Smooth muscle cell (in vitro differentiated cells): ENCODE data around the gene ZFYVE26. TPM values are rescaled to one million over a fixed set of nuclear protein-coding genes. Genes with fewer than 3 reads are reported as not detected.

Experiments used
- DNase-seq: peaks from one replicate; lab custom pipeline; 2025; ENCODE audit not compliant: unreplicated experiment; lab: John Stamatoyannopoulos, UW
- H2AFZ ChIP-seq: fragments of 200-600 bp; sonication (generic); 2 replicates; pipeline ENCODE4 v1.6.0; 2016; ENCODE audit warnings: antibody characterized with exemption, low read depth, mild to moderate bottlenecking
- H3F3A ChIP-seq: fragments of 200-600 bp; sonication (generic); 2 replicates; pipeline ENCODE4 v1.6.0; 2017; ENCODE audit warnings: antibody characterized with exemption, low read depth
- H3K27ac ChIP-seq: fragments of 200-600 bp; sonication (generic); 2 replicates; pipeline ENCODE4 v1.5.1; 2016; ENCODE audit warnings: low read depth, mild to moderate bottlenecking
- H3K27me3 ChIP-seq: fragments of 200-600 bp; sonication (generic); 2 replicates; pipeline ENCODE4 v1.6.1; 2016; ENCODE audit warnings: low read depth, mild to moderate bottlenecking
- H3K36me3 ChIP-seq: fragments of 200-600 bp; sonication (generic); 2 replicates; pipeline ENCODE4 v1.5.1; 2016; ENCODE audit warnings: low read depth
- H3K4me1 ChIP-seq: fragments of 200-600 bp; sonication (generic); 2 replicates; pipeline ENCODE4 v1.5.1; 2016; ENCODE audit warnings: low read depth
- H3K4me2 ChIP-seq: fragments of 200-600 bp; sonication (generic); 2 replicates; pipeline ENCODE4 v1.6.0; 2016; ENCODE audit warnings: mild to moderate bottlenecking
- H3K4me3 ChIP-seq: fragments of 200-600 bp; sonication (generic); 2 replicates; pipeline ENCODE4 v1.5.1; 2016; ENCODE audit warnings: mild to moderate bottlenecking
- H3K79me2 ChIP-seq: fragments of 200-600 bp; sonication (generic); 2 replicates; pipeline ENCODE4 v1.6.0; 2016; ENCODE audit warnings: low read depth, mild to moderate bottlenecking
- H3K9ac ChIP-seq: fragments of 200-600 bp; sonication (generic); 2 replicates; pipeline ENCODE4 v1.6.0; 2016; ENCODE audit warnings: low read depth
- H3K9me3 ChIP-seq: fragments of 200-600 bp; sonication (generic); replicated peaks from 2 replicates; pipeline ENCODE4 v1.5.1; 2016; ENCODE audit warnings: low read depth
- H4K20me1 ChIP-seq: fragments of 200-600 bp; sonication (generic); 2 replicates; pipeline ENCODE4 v1.6.0; 2016; ENCODE audit warnings: low read depth
- CTCF ChIP-seq: fragments of 200-600 bp; sonication (generic); IDR thresholded peaks from 2 replicates; pipeline ENCODE4 v1.5.1; 2017; ENCODE audit warnings: borderline replicate concordance, mild to moderate bottlenecking, antibody characterized with exemption; ENCODE audit not compliant: insufficient read depth, poor library complexity, severe bottlenecking
- WGBS: methylation state at CpG from one replicate; pipeline ENCODE4 v1.1.7; 2016; ENCODE audit warnings: low lambda C conversion rate; 5-methylcytosine and 5-hydroxymethylcytosine counted together
- polyA plus RNA-seq: library from polyadenylated mRNA; unstranded; fragments of >200 nt; fragmentation: Nextera tagmentation; extraction: Ambion mirVana; gene quantifications from 2 replicates; pipeline ENCODE4 v1.2.1, GENCODE V29; 2016
- total RNA-seq: library from RNA; depleted of rRNA; stranded (reverse); fragments of >200 nt; gene quantifications from 2 replicates; pipeline ENCODE4 v1.2.3, GENCODE V29; 2014

Gene ZFYVE26
- 22.3 and 42.7 TPM in 2 replicates for total RNA-seq
- 4.5 and 5.5 TPM in 2 replicates for polyA plus RNA-seq

GRCh38 chr14:67816326-67817002 lies at the start of gene ZFYVE26:
TSS of gene ZFYVE26 (minus strand) at chr14:67816590. CDS start at chr14:67815963, 627 bp downstream.
- Histone ChIP-seq H3K9me3 (no peaks in the 10 kb centered on the region), H3K79me2 (peaks cover 12% of the 10 kb centered on the region), H3K4me1 (peaks cover 16% of the 10 kb centered on the region), H3K4me2 (peak within 1 kb of the TSS; percentile 91), H3K27ac (peak within 1 kb of the TSS; percentile 73), H3K27me3 (no peaks in the 10 kb centered on the region), H3K36me3 (no peaks in the 10 kb centered on the region), H3K4me3 (peak within 1 kb of the TSS; percentile 84), H2AFZ (peak within 1 kb of the TSS; percentile 95), H3K9ac (peak within 1 kb of the TSS; percentile 86), H4K20me1 (no peaks in the 10 kb centered on the region), H3F3A (no peaks in the 10 kb centered on the region)
- DNase-seq: peak; percentile 52
- 3% methylated on average over 26 of the region's 26 CpGs for WGBS
- no peak for TF ChIP-seq CTCF

DNA sequence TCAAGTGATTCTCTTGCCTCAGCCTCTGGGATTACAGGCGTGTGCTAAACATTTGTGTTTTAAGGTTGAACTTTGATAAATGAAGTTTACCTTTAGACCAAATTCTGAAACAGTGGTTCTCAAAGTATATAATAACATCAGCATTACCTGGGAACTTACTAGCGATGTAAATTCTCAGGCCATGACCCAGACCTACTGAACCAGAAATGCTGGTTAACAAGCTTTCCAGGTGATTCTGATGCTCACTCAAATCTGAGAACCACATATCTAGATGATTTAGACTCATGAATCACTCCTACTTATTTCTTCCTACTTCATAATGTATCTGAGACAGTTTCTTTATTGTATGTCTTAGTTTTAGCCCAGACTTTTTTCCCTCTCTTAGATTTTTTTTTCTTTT lies 46.8 kb upstream of the ZFYVE26 start:
- Histone ChIP-seq H3K36me3 (no peaks in the 10 kb centered on the region), H3K27ac (peak overlapping the region; percentile 43), H3K4me1 (no peaks in the 10 kb centered on the region), H3K4me3 (no peak overlapping the region), H3K9me3 (no peaks in the 10 kb centered on the region), H3K4me2 (no peak overlapping the region), H3K79me2 (no peaks in the 10 kb centered on the region), H2AFZ (no peak overlapping the region), H3K9ac (no peak overlapping the region), H4K20me1 (no peaks in the 10 kb centered on the region), H3F3A (no peaks in the 10 kb centered on the region), H3K27me3 (no peaks in the 10 kb centered on the region)
- TF ChIP-seq CTCF: no peak
- WGBS: 84% methylated on average over 2 of the region's 2 CpGs
- no peak for DNase-seq

GRCh38 chr14:67859169-67859749 lies 42.9 kb upstream of the ZFYVE26 start:
- WGBS: 100% methylated on average over 1 of the region's 1 CpG
- Histone ChIP-seq H3K9ac (no peak overlapping the region), H3K4me1 (no peaks in the 10 kb centered on the region), H3K4me3 (no peak overlapping the region), H3K9me3 (no peaks in the 10 kb centered on the region), H3F3A (no peaks in the 10 kb centered on the region), H2AFZ (no peak overlapping the region), H4K20me1 (no peaks in the 10 kb centered on the region), H3K27ac (no peak overlapping the region), H3K36me3 (no peaks in the 10 kb centered on the region), H3K4me2 (no peak overlapping the region), H3K79me2 (no peaks in the 10 kb centered on the region), H3K27me3 (no peaks in the 10 kb centered on the region)
- DNase-seq: no peak
- TF ChIP-seq CTCF: no peak

DNA sequence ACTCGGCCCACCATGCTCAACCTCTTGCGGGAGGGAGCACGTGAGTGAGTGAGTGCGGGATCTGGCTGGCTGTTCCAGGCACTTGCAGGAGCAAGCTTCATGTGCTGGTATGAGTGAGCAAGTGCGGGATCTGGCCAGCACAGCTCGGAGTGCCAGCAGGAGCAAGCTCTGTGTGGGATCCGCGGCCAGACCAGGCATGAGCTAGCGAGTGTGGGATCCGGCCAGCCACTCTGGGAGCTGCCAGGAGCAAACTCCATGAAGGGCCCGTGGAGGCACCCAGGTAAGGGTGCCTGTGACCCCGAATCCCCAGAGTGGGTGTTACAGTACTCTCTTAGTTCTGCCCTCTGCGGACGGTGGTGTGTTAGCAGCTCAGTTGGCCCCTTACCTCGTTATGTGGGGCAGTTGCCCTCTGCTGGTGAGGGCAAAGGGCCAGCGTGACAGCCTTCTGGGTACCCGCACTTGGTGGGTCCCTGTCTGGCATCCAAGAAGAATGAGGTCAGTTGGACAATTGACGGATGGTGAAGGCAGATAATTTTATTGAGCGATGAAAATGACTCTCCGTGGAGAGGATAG lies 41.5 kb upstream of the ZFYVE26 start:
- no peaks in the 10 kb centered on the region for H3K79me2 ChIP-seq
- no peaks in the 10 kb centered on the region for H4K20me1 ChIP-seq
- no peak overlapping the region for H3K4me2 ChIP-seq
- no peaks in the 10 kb centered on the region for H3K36me3 ChIP-seq
- no peak overlapping the region for H3K9ac ChIP-seq
- no peak for TF ChIP-seq CTCF
- no peak for DNase-seq
- 92% methylated on average over 20 of the region's 20 CpGs for whole genome bisulfite sequencing
- no peaks in the 10 kb centered on the region for H3K27me3 ChIP-seq
- H3K4me3 ChIP-seq: no peak overlapping the region
- no peaks in the 10 kb centered on the region for H3F3A ChIP-seq
- no peaks in the 10 kb centered on the region for H3K4me1 ChIP-seq
- H3K9me3 ChIP-seq: no peaks in the 10 kb centered on the region
- H2AFZ ChIP-seq: no peak overlapping the region
- no peak overlapping the region for H3K27ac ChIP-seq
